Hematopoietic multipotent progenitor cell (in vitro differentiated cells): Measurements from ENCODE around the gene TEX52. TPM values are rescaled to one million over a fixed set of nuclear protein-coding genes. Genes with fewer than 3 reads are reported as not detected.

Source experiments
- DNase-seq, 3 donors: peaks; one replicate each; pipeline ENCODE4 v3.0.0-alpha.2; 2011 to 2015; ENCODE audit warnings: low read depth in 2 of 3, low spot score in 2 of 3
- total RNA-seq: library from RNA; depleted of rRNA; stranded (reverse); fragments of >200 nt; gene quantifications from one replicate; pipeline ENCODE4 v1.2.3, GENCODE V29; 2012

The TEX52 gene
- total RNA-seq, 1 donor: under 0.01 TPM

GRCh38 chr12:2833810-2834209 lies 23.0 kb downstream of the TEX52 start:
- DNase-seq: no peak

- no peak for DNase-seq
Observed at GRCh38 chr12:2833327-2833726, 23.5 kb downstream of the TEX52 start.

DNA sequence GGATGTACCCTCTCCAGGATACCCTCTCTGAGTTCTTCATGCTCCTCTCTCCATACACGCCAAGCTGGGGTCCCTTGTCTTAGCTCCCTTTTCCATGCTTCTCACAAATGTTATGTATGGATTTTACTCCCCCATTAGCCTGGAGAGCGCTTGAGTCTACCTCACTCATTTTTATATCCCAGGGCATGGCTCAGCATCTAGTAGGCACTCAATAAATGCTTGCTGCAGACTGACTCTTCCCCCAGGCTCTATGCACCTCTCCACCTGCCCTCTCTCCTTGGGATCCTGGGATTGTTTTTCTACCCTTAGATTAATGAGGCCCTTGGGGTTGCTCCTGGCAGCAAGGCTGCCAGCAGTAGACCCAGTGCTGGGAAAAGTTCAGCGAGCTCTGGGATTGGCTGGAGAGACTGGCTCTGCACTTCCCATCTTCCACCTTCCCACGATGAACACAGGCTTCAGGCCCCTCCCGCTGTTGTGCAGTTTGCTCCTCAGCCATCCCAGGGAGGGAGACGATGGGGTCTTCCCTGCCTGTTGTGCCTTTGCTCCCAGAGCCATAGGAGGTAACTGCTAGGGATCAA lies 24.2 kb downstream of the TEX52 start:
- DNase-seq: no peak

DNA sequence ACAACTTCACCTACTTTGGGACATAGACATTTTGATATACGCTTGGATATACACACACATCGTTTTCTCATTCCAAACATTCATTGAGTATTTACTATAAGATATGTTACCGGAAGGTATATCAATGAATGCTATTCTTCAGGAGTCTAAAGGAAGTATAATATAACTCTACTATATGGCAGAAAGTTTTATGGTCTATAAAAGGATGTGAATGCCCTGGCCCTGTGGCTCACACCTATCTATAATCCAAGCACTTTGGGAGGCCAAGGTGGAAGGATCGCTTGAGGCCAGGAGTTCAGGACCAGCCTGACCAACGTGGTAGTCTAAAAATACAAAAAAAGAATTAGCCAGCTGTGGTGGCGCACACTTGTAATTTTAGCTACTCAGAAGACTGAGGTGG lies 27.6 kb downstream of the TEX52 start:
- no peak for DNase-seq

DNA sequence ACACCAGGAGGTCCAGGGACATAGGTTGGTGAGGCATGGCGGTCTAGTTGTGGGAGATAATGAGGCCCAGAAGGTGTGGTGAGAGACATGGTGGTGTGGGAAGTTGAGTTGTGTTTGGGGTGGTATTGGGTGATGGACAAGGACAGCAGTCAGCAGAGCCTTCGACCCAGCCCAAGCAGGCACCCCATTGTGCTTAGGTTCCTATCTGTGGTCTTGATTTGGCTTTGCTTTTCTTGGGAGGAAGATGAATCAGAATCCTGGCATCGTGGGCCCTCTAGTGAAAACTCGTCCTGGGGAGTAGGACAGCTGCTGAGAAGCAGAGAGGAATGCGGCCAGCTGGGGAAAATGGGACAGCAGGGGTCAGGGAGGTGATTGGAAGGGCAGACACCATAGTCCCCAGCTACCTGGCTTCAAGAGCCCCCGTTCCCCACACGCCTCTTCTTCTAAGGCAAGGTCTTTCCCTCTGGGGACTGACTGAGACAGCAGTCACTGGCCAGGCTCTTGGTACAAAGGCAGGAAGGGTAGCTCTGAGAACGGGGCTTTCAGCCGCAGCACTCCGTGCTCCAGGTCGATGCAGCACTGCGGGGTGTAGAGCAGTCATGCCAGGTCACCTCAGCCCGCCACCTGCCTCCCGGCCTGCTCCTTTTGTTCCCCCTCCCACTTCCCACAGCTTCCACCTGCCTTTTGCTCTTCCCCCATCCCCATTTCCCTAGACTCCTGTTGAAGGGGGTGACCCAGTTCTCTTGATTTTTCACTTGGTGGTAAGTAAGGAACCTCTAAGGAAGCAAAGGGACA lies 29.9 kb downstream of the TEX52 start:
- DNase-seq: no peak

DNA sequence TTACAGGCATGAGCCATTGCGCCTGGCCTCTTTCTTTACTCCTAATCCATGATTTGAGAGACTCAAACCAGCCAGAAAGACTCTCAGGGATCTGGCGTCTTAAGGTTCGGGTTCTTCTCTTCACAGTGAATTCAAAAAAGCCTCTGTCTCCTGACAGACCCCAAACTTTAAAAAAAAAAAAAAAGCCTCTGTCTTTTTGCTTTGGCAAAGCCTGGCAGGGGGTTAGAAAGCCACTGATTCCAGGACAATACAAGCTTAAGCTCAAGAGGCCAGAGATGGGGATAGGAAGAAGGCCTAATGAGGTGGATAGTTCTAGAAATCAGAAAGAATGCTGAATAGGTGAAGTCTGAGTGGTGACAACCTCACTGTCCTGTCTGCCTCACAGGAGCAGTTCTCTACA lies 30.8 kb downstream of the TEX52 start:
- DNase-seq: no peak

DNA sequence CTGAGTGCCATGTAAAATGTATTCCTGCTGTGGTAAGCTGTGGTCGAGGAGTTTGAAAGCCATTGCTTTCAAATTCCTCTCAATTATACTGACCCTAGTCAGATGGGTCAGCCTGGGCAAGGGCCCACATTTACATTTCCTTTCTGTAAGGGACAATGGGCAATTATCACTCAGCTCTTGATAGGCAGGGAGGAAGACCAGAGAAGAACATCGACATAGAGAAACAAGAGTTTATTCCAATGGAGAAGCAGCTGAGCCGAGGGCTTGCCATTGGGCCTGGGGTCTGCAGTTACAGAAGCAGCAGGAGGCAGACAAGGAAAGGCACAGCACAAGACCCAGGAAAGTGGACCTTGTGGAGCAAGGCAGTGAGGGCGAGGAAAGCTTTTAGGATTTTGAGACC lies 31.7 kb downstream of the TEX52 start:
- DNase-seq: no peak

- no peak for DNase-seq
Observed at GRCh38 chr12:2824541-2824940, 32.3 kb downstream of the TEX52 start.

GRCh38 chr12:2823483-2823882 lies 33.4 kb downstream of the TEX52 start:
- no peak for DNase-seq

DNA sequence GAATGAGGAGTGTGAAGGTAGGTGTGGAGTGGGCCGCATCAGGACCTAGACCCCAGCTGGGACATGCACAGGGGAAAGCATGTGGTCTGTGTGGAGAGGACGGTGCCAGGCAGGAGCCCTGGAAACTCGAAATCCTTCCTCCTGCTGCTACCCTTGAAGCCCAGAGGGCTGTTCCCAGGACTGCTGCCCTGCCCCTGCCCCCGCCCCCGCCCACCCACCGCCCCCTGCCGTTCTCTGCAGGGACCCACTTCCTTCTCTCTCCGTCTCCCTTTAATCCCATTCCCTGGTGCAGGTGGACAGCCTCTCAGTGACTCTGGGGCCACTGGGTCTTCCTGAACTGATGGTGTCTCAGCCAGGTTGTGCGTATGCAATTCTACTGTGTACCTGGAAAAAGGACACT lies 36.4 kb downstream of the TEX52 start:
- no peak for DNase-seq

DNA sequence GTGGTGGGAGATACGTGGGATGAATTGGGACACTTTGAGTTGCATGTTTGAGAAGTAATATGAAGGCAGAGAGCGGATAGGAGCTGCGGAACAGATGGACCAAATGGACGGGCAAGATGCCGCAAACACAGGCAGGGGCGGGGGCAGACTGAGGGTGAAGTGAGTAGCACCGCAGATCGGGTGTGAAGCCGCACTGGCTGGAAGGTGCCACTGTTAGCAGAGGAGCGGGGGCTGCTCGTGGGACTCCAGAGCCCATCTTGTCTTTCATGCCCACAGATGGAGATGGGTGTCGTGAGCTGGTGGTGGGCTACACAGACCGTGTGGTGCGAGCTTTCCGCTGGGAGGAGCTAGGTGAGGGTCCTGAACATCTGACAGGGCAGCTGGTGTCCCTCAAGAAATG lies 37.0 kb downstream of the TEX52 start:
- no peak for DNase-seq

GRCh38 chr12:2813214-2814185 lies 43.3 kb downstream of the TEX52 start:
- DNase-seq: peak in 2 of 3 donors; percentile 66 to 84

DNA sequence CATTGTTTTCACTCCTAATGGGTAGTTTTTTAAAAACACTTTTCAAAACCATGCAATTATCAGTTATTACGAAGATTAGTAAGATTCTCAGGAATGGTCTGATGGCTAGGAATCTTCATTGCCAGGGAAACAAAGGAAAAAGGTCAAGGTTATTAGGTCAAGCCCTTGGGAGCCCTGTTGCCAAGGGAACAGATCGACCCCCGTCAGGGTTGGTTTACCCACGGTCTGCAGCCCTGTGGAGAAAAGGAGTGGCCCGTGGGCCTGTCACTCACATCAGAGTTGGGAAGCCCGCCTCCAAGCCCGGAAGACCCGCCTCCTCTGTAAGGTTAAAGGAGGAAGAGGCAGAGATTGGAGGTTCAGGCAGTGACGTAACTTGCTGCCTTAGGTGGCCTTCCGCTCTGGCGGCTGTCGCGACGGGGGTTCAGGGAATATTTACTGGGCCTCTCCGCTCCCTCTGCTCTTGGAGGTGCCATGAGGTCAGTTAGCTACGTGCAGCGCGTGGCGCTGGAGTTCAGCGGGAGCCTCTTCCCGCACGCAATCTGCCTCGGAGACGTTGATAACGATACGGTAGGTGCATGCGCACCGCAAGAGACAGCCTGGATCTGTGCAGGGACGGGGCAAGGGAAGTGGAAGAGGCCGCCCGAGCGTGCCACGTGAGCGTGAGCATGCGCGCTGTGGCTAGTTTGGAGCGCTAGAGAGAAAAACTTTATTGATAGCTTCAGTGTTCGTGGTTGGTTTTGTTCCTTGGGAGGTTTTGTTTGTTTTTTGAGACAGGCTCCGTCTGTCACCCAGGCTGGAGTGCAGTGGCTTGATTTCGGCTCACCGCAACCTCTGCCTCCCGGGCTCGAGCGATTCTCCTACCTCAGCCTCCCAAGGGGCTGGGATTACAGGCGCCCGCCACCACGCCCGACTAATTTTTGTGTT lies 44.3 kb downstream of the TEX52 start, which contains the start of gene ITFG2:
TSS of gene ITFG2 (plus strand) at position 379 of the 924 bp plus-strand sequence. CDS start at position 472, 93 bp downstream.
- peak; percentile 96 to 99 (median 97) for DNase-seq

GRCh38 chr12:2811801-2812200 lies 45.0 kb downstream of the TEX52 start:
- no peak for DNase-seq

- no peak for DNase-seq
Observed at GRCh38 chr12:2806700-2807099, 50.1 kb downstream of the TEX52 start.

- DNase-seq: no peak
Observed at GRCh38 chr12:2805143-2805520, 51.7 kb downstream of the TEX52 start.

DNA sequence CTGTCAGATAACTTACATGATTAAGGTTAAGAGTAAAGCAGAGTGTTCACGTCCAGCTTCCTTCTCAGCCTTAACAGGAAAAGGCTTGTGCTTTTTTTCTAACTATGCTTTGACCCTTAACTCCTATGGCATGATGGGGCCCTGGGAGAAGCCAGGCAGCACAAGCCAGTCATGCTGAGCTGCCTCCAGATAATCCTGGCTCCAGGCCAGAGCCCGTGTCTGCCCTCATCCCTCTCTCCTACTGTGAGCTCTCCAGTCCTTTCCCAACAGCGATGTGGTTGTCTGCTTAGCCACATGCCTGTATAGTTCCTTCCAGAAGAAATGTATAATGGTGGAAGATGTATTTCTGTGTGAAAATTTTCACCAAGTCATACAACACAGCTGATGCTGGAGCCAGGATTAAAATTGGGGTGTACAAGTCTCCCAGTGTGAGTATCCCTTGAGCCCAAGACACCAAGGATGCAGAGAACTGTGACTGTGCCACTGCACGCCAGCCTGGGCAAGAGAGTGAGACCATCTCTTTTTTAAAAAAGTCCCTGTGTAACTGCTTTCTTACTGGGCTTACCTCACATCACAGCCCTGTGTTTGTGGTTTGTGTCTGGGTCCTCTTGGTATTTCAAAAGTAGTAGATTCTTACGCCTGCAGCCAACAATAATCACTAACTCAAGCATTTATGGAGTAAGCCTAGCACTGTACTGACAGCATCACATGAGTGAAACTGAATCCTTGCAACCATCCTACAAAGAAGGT lies 52.3 kb downstream of the TEX52 start:
- DNase-seq: no peak

GRCh38 chr12:2803635-2804392 lies 53.0 kb downstream of the TEX52 start:
- no peak for DNase-seq
